ENCODE results near the gene FGD2.

DNA sequence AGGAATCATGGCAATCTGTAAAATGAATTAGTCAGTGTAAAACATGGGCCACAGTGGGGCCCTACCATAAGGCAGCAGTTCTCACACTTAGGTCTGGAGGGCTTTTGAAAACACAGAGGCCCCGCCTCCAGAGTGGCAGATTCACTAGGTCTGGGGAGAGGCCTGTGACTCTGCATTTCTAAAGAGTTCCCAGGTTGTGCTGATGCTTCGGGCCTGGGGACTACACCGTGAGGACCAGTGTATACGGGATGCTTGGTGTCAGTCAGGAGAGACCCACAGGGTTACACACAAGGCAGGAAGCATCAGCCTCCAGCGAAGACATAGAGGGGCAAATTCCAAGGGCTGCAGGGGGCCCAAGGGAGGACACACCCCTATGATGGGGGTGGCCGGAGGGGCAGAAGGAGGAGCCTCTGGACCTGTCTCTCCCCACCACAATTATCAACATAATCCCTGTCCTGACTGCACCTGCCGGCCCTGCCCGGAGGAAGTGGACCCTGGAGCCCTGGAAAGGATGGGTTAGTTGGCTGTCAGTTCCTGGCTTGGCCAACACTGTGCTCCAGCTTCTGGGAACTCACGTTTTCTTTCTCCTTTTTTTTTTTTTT, 46.7 kb downstream of the FGD2 start:
- no peak for TF ChIP-seq EZH2 (IDR thresholded peaks at IDR 0.05; ENCODE audit: low read length, unreplicated experiment)
- TF ChIP-seq, protein P1, sequence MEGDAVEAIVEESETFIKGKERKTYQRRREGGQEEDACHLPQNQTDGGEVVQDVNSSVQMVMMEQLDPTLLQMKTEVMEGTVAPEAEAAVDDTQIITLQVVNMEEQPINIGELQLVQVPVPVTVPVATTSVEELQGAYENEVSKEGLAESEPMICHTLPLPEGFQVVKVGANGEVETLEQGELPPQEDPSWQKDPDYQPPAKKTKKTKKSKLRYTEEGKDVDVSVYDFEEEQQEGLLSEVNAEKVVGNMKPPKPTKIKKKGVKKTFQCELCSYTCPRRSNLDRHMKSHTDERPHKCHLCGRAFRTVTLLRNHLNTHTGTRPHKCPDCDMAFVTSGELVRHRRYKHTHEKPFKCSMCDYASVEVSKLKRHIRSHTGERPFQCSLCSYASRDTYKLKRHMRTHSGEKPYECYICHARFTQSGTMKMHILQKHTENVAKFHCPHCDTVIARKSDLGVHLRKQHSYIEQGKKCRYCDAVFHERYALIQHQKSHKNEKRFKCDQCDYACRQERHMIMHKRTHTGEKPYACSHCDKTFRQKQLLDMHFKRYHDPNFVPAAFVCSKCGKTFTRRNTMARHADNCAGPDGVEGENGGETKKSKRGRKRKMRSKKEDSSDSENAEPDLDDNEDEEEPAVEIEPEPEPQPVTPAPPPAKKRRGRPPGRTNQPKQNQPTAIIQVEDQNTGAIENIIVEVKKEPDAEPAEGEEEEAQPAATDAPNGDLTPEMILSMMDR (conservative IDR thresholded peaks at IDR 0.05; ENCODE audit: low read depth, low read length): no peak
- no peak for TF ChIP-seq EZH2phosphoT487 (IDR thresholded peaks at IDR 0.05; ENCODE audit: borderline replicate concordance, low read length)
